SK-N-MC (cell line): Measurements from ENCODE around the gene SMC6.

ENCODE experiments used
- EZH2 ChIP-seq: fragments of 200-600 bp; sonication (generic); IDR thresholded peaks from one replicate; pipeline ENCODE4 v1.6.1; 2017; ENCODE audit warnings: antibody characterized with exemption
- POLR2AphosphoS5 ChIP-seq: IDR thresholded peaks from 2 replicates; pipeline ENCODE4 v1.6.1; 2012; ENCODE audit warnings: mild to moderate bottlenecking, low read depth, low read length, borderline replicate concordance

DNA sequence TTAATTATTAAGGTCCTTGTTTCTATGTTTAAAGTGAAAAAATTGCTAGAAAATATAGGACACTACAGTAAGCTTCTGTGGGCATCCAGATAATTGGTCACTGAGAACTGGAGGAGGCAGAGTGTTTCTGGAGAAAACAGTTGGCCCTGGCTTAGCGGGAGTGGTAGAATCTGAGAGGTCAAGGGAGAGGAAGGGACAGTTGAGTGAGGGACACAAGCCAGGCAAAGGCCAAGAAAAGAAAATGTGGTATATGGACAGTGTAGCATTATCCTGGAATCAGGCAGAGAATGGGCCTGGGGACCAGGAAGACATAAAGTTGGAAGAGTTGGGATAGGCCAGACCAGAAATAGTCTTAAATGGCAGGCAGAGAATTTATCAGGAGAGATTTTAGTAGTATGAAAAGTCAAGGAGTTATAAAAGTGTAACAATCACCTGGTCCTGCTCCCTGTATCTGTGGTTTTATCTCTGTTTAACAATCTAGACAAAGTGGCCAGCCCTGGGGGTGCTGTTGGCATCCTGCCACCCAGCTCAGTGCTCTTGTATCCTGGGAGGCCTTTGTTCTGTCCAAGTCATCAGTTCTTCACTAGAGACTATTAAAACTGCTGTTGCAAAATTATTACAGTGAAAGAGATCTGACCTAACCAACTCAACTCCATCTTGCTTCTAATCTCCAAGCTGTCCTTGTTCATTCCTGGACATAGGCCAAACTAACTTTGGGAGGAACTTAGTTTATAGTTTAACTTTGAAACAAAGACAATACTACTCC lies 47.3 kb upstream of the SMC6 start:
- TF ChIP-seq POLR2AphosphoS5 (no peak), EZH2 (no peak)
